BJ (cell line): Measurements from ENCODE around the gene USP3. TPM values are rescaled to one million over a fixed set of nuclear protein-coding genes. Genes with fewer than 3 reads are reported as not detected.

ENCODE experiments used
- CTCF ChIA-PET: fragments of 350-600 bp; formaldehyde crosslinking; extraction: SDS; loops from one replicate; lab custom pipeline; 2021; ENCODE audit warnings: antibody characterized with exemption, inconsistent platforms; lab: Yijun Ruan, JAX
- POLR2A ChIA-PET: fragments of 300-600 bp; sonication (Branson Sonifier 250); formaldehyde crosslinking; extraction: SDS; loops from one replicate; lab custom pipeline; 2021; ENCODE audit warnings: antibody characterized with exemption; lab: Charles Lee
- DNase-seq: peaks from one replicate; pipeline ENCODE4 v3.0.0-alpha.2; 2011; ENCODE audit warnings: low read depth
- H3K27me3 ChIP-seq: 2 replicates; pipeline ENCODE4 v1.6.0; 2011; ENCODE audit warnings: low read length; ENCODE audit not compliant: control insufficient read depth, insufficient read depth
- H3K36me3 ChIP-seq: 2 replicates; pipeline ENCODE4 v1.5.1; 2011; ENCODE audit warnings: low read length; ENCODE audit not compliant: control insufficient read depth, insufficient read depth
- H3K4me3 ChIP-seq: 2 replicates; pipeline ENCODE4 v1.5.1; 2011; ENCODE audit warnings: low read depth, mild to moderate bottlenecking, control low read depth, low read length
- polyA plus RNA-seq: library from polyadenylated mRNA; depleted of rRNA; stranded (reverse); fragments of >200 nt; gene quantifications from 2 replicates; pipeline ENCODE4 v1.2.3, GENCODE V29; 2011
- TF ChIP-seq, protein P1 (sequence below): IDR thresholded peaks from 2 replicates; pipeline ENCODE4 v1.5.1; 2011; ENCODE audit warnings: low read depth, mild to moderate bottlenecking, control low read depth, inconsistent platforms, low read length, moderate library complexity; ENCODE audit not compliant: insufficient read depth

USP3 gene
- polyA plus RNA-seq, 1 experiment = 13.3 TPM

DNA sequence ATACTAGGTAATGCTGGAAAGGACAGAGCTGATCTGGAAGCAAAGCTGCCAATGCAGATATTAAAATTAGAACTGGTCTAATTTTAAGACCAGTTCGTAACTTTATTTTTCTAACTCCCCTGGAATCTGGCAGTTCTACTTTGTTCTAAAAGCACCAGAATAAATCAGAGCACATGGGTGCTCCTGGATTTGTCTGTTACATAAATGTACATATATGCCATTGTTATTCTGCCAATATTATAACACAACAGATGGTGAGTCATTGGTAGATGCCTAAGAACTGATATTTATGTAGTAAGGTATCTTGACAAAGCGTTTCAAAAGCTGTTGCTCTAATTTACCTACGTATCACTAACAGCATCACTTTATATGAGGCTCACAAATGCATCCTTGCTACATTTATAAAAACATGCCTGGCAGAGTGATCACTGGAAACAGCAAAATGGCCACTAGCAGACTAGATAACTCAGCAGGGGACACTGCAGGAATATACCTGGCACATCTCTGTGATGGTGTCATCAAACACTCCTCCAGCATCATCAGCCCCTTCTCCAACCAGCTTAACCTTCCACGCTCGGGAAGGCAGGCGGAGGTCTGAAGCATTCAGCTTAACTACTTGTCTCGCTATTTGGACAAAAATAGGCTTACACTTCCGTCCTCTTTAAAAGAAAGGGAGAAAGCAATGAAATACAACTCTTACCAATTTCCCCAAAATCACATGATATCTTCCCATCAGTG is 119.0 kb downstream of the USP3 start:
- POLR2A ChIA-PET = no interaction called here
- TF ChIP-seq, protein P1, sequence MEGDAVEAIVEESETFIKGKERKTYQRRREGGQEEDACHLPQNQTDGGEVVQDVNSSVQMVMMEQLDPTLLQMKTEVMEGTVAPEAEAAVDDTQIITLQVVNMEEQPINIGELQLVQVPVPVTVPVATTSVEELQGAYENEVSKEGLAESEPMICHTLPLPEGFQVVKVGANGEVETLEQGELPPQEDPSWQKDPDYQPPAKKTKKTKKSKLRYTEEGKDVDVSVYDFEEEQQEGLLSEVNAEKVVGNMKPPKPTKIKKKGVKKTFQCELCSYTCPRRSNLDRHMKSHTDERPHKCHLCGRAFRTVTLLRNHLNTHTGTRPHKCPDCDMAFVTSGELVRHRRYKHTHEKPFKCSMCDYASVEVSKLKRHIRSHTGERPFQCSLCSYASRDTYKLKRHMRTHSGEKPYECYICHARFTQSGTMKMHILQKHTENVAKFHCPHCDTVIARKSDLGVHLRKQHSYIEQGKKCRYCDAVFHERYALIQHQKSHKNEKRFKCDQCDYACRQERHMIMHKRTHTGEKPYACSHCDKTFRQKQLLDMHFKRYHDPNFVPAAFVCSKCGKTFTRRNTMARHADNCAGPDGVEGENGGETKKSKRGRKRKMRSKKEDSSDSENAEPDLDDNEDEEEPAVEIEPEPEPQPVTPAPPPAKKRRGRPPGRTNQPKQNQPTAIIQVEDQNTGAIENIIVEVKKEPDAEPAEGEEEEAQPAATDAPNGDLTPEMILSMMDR = no peak
- no peak for DNase-seq
- H3K4me3 ChIP-seq = no peak overlapping the region
- H3K27me3 ChIP-seq = no peaks in the 10 kb centered on the region
- peaks cover 8% of the 10 kb centered on the region for H3K36me3 ChIP-seq
- CTCF ChIA-PET = interaction anchor here (0.8 to 1.2 kb wide), 2 partner anchors 12 to 13 kb away, joined by 3 read pairs; no protein-coding TSS in a partner anchor

DNA sequence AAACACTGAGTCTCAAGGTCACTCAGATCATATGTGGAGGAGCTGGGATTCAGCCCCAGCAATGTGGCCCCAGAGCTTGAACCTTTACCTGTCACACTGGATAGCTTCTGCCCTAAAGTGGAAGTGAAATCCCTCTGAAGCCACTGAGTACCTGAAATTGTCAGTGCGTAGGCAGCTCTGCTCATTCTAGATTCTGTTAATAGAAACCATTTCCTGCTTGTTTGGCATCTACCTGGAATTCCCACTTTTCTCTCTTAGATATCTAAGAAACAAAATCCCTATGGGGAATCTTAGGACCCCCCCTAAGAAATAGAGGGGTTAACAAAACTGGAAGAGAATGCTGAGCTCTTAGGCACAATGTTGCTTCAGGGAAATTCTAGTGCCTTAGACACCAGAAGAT is 122.6 kb downstream of the USP3 start:
- ChIA-PET POLR2A (interaction anchor here (0.5 kb wide), 1 partner anchor 553 kb away, joined by 3 read pairs; no protein-coding TSS in a partner anchor), CTCF (interaction anchor here (1.0 to 1.2 kb wide), 2 partner anchors 17 to 23 kb away, joined by 3 to 4 read pairs; no protein-coding TSS in a partner anchor)
- TF ChIP-seq, protein P1 = no peak
- H3K27me3 ChIP-seq = no peaks in the 10 kb centered on the region
- DNase-seq = no peak
- H3K4me3 ChIP-seq = no peak overlapping the region
- peaks cover 15% of the 10 kb centered on the region for H3K36me3 ChIP-seq

DNA sequence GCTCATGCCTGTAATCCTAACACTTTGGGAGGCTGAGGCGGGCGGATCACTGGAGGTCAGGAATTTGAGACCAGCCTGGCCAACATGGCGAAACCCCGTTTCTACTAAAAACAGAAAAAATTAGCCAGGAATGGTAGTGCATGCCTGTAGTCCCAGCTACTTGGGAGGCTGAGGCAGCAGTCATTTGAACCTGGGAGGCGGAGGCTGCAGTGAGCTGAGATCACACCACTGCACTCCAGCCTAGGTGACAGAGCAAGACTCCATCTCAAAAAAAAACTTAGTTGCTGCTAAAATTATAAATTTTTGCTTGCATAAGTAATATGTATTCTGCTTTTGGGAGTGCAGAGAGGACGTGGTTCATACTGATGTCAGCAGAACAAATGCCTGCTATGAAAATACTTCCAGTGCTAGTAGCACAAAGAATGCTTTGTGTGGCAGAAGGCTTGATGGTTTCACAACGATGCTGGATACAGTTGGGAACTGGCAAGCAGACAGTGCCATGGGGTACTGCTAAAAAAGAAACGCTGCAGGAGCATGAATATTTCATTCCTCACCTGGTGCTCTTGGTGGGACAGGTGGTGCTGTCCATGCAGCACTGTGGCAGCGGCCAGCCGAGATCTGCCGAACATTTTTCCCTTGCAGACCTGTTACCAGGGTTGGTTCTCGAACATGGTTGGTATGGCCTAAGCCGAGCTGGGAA is 123.9 kb downstream of the USP3 start:
- no peak for DNase-seq
- ChIA-PET POLR2A (no interaction called here), CTCF (interaction anchor here (0.9 kb wide), 1 partner anchor 17 kb away, joined by 4 read pairs; no protein-coding TSS in a partner anchor)
- no peak overlapping the region for H3K4me3 ChIP-seq
- H3K36me3 ChIP-seq = peaks cover 12% of the 10 kb centered on the region
- TF ChIP-seq, protein P1 = no peak
- no peaks in the 10 kb centered on the region for H3K27me3 ChIP-seq

DNA sequence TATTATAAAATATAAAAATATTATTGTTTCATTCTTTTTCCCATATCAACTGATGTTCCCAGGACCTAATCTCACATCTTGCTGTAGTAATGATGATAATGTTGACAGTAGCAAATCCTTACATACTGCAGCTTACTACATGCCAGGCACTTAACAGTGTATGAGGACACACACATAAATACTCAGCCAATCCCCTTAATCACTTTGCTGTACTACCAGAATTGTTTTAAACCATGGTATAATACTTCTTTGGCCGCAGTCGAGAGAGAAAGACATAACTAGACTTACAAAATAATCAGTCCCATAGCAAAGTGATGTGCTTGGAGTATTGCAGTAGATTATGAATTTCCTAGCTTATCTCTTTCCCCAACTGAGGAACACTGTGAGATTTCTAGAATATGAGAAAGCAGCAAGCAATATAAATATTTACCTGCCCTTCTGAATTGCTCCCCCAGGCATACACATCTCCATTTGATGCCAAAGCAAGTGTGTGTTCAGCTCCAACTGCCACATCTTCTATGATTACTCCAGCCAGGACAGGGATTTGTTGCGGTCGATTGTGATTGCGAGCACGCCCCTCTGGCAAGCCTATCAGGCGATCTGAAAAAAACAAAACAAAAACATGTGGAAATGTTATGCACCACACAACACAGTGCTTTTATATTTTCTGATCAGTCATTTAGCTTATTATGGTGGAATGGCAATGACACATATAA is 125.8 kb downstream of the USP3 start:
- ChIA-PET POLR2A (interaction anchor here (0.5 kb wide), 1 partner anchor 196 kb away, joined by 10 read pairs; no protein-coding TSS in a partner anchor), CTCF (interaction anchor here (0.6 to 1.7 kb wide), 3 partner anchors 11 to 1292 kb away, joined by 3 to 4 read pairs (median 3); no protein-coding TSS in a partner anchor)
- TF ChIP-seq, protein P1 = no peak
- no peak for DNase-seq
- H3K4me3 ChIP-seq = no peak overlapping the region
- H3K27me3 ChIP-seq = no peaks in the 10 kb centered on the region
- H3K36me3 ChIP-seq = peaks cover 12% of the 10 kb centered on the region
